Measurements from ENCODE around the gene GSG1L2. TPM values are rescaled to one million over a fixed set of nuclear protein-coding genes. Genes with fewer than 3 reads are reported as not detected.

The GSG1L2 gene
- total RNA-seq, 1 donor from 2014 or later: not detected

GRCh38 chr17:9755083-9755482 is 66.8 kb downstream of the GSG1L2 start:
- Mint-ChIP-seq H3K9me3 (no peaks in the 10 kb centered on the region), H3K4me3 (no peak overlapping the region), H3K36me3 (no peaks in the 10 kb centered on the region), H3K27me3 (ENCODE audit: insufficient read depth, low read depth) (peaks cover 3% of the 10 kb centered on the region), H3K4me1 (peaks cover 5% of the 10 kb centered on the region), H3K27ac (no peak overlapping the region)
- Histone ChIP-seq H4K20me1 (ENCODE audit: low read depth) (no peaks in the 10 kb centered on the region), H3K27ac (no peak overlapping the region), H2AFZ (replicated peaks) (no peak overlapping the region), H3F3A (ENCODE audit: low read depth) (no peaks in the 10 kb centered on the region), H3K4me3 (no peak overlapping the region), H3K79me2 (ENCODE audit: low read depth) (no peaks in the 10 kb centered on the region), H3K4me1 (no peaks in the 10 kb centered on the region), H3K9me3 (ENCODE audit: low read depth) (no peaks in the 10 kb centered on the region), H3K36me3 (no peaks in the 10 kb centered on the region), H3K9ac (no peak overlapping the region), H3K27me3 (no peaks in the 10 kb centered on the region), H3K4me2 (no peak overlapping the region)
- TF ChIP-seq EZH2phosphoT487 (IDR thresholded peaks at IDR 0.05) (no peak), EZH2 (IDR thresholded peaks at IDR 0.05) (no peak), CTCF (IDR thresholded peaks at IDR 0.05) (no peak)
- DNase-seq (ENCODE audit: low spot score): no peak

Other genes with a start within 250 kb of the GSG1L2 start
- gene STX8, start 246.3 kb downstream of the GSG1L2 start, total RNA-seq (ENCODE audit: low replicate concordance): 63.3 and 79.7 TPM in 2 replicates
- gene CFAP52, start 245.4 kb downstream of the GSG1L2 start, total RNA-seq (ENCODE audit: low replicate concordance): not detected in 2 replicates
- 0.06 TPM in 1 of 2 replicates, not detected in the other for gene USP43, start 176.6 kb downstream of the GSG1L2 start, total RNA-seq (ENCODE audit: low replicate concordance)
- gene DHRS7C, start 30.5 kb downstream of the GSG1L2 start, total RNA-seq (ENCODE audit: low replicate concordance): not detected in 2 replicates
- gene GLP2R, start 3.8 kb upstream of the GSG1L2 start, total RNA-seq (ENCODE audit: low replicate concordance): not detected in 2 replicates
- gene RCVRN, start 83.2 kb upstream of the GSG1L2 start, total RNA-seq (ENCODE audit: low replicate concordance): not detected in 2 replicates

Data from neural progenitor cell (in vitro differentiated cells).